Right hindlimb (tissue), 1 donor: Measurements from ENCODE around the gene B4GALT2.

ENCODE experiments used
- DNase-seq: peaks from one replicate; pipeline ENCODE4 v3.0.0-alpha.2; 2018

Gene B4GALT2

DNA sequence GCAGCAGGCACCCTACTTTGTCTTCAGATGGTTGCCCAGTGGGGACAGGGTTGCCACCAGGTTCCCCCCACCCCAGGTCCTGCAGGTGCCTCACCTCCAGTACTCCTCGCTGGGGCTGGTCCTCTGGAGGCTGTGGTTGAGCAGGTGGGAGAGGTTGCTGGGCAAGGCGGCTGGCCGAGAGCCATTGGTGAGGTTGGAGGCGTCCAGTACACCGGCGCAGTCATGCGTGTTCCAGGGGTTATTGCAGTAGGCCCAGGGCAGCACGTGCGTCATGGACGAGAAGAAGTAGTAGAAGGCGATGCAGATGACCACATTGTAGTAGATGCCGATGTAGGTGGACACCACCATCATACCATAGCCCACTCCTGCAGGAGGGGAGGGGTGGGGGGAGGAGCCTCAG lies 29.2 kb downstream of the B4GALT2 start:
- no peak for DNase-seq

DNA sequence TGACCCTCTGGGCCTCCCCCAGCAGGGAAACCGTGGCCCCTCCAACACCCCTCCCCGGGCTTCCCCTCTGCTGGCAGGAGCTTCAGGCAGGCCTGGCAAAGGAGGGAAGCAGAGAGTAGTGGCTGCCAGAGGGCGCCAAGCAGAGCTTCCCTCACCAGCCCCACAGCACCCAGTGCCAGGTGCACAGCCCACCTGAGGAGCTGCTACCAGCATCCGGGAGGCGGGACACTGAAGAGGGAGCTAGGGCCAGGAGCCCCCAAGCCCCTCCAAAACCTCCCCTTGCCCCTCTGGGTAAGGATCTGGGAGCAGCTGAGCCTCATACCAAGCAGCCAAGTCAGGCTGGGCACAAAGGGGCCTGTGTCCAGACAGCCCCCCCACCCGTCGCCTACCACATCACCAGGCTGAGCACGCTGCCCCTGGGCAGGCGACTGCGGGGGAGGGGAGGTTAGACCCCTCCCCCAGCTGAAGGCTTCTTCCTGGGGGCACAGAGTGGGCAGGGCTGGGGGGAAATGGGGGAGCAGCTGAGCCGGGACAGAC lies 32.0 kb downstream of the B4GALT2 start:
- no peak for DNase-seq

DNA sequence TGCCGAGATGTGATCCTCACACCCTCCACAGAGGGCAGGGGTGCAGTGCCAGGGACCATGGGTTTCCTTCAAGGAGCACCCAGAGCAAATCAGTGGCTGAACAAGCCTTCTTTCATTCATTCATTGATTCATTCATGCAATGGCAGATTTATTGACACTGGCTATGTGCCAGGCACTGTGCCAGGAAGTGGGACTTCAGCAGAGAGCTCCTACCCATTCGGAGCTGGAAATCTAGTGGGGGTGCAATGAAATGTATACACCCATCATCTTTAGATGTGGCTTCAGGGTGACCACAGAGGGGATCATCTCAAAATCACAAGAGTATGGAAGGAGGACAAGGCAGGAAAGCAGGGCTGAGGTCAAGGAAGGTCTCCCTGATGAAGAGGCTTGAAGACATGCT lies 33.4 kb downstream of the B4GALT2 start:
- no peak for DNase-seq

DNA sequence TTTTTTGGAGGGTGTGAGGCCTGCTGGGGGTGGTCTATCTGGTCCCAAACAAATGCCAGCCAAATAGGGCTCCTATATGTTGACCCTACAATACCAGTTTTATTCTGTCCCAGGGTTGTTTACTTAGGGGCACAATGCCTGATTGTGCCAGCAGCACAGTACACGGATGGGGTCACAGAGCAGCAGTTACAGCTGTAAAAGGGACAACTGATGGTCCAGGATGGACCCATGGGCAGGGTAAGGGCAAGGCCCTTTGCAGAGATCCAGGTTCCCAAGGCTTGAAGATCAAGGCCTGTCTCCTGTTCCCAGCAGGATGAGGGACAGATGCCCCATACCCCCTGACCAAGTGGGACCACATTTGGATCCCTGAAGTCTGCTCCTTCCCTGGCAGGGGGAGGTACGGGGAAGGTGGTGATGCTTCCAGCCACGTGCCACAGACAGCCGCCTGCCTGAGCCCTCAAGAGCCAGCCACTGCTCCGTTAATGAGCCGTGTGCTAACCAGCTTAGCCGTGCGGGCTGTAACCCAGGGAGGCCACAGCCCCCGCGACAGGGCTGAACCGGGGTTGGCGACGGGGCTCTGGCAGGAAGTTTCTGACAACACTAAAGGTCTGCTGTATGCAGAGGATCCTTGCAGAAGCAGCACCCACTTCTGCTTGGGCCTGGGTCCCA lies 34.1 kb downstream of the B4GALT2 start:
- no peak for DNase-seq

DNA sequence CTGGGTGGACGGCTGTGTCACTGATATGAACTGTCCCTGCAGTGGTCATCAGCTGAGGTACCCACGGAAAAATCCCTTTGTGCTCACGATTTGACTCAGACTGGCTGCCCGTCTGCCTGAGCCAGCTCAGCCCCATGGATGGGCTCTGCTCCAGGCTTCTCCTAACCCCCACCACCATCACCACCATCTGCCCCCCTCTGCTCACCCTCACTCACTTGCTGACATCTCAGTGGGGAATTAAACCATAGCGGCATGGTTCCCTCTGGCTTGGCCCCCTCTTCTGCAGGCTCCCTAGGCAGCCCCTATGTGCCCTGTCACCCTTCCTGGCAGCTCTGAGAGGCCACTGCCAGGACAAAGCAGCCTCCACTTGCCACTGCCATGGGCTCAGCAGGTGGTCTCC lies 34.9 kb downstream of the B4GALT2 start:
- no peak for DNase-seq

DNA sequence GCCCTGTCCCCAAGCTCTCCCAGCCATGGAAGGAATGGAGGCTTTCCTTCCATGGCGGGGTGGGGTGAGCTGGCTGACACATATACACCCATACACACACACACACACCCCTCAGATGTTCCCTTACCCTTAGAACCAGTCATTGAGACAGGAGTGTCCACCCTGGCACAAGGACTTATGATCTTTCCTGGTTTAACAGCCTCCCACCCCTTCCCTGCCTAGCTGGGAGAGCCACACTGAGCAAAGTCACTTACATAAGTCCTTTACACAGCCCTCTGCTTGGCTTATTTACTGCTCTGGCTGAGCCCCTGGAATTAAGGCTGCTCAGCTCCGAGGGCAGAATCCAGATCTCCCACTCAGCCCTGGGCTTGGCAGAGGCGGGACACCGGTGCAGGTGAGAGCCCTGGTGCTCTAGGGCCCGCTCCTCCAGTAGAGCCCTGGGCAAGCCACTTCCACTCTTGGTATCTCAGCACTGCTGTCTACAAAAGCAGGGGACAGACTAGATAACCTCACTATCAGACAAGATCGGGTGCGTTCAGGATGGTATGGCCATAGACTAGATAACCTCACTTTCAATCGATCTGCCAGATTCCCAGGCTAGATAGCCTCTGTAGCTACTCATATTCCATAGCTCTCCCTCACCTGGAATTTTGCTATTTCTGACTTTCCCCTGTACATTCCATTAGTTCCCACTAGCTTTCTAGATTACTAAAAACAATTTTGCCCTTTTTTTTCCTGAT lies 35.5 kb downstream of the B4GALT2 start:
- DNase-seq: no peak

DNA sequence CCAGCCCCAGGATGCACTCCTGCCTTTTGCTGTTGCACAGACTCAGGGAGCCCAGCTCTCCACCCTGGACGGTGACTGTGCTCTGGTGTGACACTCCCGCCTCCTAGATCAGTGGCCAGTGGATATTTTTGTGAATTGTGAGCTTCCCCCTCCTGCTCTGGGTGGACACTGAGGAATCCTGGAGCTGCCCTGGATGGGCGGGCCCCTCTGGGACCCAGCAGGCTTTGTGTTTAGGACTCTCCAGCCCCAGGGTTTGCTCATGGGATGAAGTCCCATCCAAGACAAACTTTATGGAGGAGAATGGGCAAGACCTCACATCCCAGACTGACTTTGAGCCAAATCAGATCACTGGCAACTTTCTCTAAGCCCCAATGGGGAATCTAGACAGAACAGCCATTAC lies 36.2 kb downstream of the B4GALT2 start:
- DNase-seq: no peak

DNA sequence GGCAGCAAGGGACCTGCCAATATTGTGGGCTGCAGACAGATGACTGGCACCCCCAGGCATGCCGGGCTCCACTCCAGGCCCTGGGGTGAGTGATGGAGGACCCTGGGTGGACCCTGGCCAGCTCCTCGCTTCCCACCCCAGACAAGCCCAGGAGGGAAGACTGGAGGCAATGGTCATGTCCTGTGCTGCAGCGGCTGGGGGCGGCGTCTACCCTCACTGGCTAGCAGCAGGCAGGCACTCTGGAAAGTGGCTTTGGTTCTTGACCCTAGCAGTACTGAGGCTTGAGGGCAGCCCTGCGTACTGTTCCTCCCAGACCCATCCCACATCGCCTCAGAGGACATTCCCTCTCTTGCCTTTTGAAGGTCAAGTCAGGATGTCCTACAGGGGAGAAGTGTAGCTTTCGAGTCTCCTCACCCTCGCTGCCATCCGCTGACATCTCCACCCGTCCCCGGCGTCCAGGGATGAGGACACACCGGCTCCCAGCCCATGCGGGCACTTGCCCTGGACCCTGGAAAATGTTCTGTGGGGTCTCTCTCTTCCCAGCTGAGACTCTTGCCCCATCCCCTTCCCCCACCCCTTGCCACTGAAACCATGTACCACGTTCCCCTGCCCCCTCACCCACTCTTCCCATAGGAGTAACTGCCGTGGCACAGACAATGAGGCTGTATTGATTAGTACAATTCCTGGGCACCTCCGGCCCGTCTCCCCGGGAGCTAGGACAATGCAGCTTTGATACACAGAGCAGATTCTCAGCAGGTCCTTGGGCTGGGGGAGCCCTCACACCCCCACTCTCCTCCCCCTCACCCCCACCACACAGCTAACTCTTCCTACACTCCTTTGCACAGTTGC lies 37.3 kb downstream of the B4GALT2 start:
- DNase-seq: no peak

DNA sequence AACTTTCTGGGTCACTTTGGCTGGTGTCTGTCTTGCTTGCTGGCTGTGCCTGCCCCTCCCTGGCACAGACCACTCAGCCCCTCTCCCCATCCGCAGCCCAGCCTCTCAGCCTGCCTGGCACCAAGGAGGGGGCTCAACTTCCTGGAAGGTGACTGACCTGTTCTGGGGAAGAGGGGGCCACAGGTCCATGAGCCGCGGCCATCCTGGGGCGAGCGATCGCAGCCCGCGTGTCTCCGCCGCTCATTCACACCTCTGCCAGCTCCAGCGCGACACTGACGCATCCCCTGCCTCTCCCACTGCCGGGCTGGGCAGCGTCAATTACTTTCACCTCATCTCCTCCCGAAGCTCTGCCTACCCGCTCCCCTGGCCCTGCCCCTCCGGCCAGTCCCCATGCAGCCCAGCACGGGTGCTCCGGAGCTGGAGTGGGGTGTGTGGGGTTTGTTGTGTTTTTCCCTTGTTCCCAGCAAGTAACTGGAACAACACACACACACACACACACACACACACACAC lies 37.9 kb downstream of the B4GALT2 start:
- DNase-seq: no peak

DNA sequence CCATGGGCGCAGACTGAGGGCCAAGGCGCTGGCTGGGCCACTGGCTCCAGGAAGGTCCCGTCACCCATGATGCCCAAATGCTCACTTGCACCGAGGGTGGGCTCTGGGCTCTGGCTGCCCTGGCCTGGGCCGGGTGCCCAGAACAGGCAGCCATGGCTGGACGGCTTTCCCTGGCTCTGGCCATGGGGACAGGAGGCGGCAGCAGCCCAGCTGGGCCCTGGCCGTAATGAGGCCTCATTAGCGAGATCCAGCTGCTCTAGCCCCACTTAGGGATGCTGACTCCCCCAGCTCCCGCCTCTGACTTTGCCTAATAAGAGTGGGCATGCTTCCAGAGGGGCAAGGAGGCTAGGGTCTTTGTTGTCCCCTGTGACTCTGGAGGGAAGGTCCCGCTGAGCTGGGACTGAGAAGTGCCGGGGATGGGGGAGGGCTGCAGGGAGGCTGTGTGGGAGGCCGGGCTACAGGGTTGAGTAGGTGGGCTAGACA lies 40.5 kb downstream of the B4GALT2 start:
- peak; percentile 15 for DNase-seq

DNA sequence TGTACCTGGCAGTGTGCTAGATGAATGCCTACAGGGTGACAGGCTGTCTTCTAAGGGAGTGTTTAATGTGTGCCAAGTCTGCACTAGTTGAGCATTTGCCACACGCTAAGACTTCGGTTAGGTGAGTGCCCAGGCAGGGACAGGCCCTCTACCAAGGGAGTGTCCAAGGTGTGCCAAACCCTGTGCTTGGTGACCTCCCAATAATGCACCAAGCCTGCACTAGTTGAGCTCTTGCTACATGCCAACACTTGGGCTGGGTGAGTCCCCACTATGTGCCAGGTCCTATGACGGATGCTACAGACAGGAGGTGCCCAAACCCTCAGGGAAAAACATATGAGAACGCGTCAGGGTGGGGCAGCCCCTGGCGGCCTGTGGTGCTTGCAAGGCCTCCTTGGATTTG lies 41.5 kb downstream of the B4GALT2 start:
- no peak for DNase-seq

DNA sequence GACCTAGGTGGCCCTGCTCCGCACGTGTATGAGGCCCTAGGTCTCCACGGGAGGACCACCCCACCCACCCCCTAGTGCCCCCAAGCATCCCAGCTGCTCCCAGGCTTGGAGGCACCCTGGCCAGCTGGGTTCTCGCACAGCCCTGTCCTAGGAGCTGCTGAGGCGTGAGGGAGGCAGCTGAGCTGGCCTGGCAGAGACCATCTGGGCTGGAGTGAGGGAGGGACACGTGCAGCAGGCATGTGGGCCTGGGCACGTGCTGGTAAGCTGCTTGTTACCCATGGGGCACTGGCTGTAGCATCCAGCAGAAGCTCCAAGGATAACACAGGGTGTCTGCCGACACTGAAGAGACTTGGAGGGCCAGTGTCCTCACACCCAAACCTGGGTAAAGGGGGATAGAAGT lies 42.1 kb downstream of the B4GALT2 start:
- DNase-seq: no peak

DNA sequence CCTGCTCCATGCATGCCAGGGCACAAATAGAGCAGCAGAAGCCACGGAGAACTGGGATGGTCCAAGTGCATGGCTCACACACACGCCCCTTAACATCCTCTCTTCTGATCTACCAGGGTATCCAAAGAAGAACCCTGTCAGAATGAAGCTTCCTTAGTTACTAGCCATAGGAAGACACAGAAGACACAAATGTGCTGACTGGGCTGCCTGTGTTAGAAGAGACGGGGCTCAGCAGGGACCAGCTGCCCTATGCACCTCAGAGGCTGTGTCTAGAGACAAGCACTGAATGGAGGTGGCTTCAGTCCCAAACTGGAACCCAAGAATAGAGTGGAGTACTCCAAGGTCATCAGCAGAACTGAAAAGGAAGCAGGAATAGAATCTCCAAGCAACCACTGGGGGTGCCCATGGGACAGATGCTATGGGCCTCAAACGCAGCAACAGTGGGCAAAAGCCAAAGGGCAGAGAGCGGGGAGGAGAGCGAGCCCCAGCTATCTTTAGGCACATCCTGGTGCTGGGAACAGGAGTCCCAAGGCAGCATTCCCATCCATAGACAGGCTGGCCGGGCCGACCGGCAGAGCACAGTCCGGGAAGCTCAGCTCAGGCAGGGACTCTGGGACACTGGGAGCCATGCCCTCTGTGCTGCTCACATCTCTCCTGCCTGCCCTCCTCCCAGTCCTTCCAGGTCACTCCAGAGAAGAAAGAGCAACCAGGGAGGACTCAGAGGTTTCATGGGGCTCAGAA lies 42.7 kb downstream of the B4GALT2 start:
- DNase-seq: no peak

DNA sequence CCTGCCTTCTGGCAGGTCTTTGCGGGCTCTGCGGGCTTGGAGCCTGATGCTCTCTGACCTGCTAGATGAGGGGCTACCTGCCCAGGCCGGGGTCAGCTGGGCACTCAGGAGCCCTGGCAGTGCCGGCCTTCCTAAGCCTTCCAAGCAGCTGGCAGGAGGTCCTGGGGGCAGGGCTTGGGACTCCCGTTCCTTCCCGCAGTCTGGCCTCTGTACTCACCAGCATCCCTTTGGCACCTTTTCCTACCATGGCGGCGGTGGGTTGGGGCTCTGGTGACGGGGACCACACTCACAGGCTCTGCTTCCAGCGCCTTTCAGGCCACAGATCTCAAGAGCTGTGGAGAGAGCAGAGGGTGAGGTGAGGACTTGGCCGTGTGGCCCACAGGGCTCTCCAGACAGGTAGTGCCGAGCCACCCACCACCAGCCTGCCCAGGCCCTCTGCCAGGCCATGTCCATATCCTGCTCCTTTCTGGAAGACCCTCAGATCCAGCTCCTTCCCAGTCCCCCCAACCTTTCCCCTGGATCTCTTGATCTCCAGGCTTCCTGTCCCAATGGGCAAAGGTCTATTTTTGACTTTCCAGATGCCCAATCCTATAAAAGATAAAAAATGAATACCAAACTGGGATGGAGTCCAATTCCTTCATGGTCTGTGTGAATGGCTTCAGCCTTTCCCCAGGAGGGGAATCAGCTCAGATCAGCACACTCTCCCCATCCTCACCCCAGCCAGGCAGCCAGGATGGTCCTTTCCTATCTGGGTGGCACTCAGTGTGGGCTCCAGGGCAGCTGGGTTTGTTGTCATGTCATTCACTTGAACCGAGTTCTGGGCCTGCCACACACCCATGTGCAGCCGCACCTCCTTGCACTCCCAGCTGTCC lies 45.3 kb downstream of the B4GALT2 start:
- DNase-seq: no peak

DNA sequence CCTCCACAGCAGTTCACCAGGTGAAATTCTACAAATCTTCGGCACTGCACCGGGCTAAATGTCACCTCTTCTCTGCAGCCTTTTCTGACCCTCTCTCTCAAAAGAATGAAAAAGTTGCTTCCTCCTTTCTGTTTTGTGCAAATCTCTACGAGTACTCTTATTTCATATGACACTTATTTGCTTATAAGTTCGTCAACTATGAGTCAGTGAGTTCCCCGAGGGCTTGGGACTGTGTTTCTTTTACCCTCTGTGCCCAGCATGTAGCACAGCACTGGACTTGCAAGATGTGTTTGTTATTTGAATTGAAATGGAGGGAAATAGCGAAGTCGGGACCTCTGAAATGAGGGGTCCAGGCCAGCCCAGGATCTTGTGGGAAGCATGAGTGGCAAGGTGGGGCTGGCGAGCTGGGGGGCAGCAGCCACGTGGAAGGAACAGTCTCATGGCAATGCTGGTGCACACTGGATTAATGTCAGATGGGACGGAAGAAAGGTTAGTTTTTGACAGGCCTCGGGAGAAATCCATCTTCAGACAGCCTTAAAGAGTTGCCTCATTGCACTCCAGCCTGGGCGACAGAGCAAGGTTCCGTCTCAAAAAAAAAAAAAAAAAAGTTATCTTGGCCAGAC lies 46.0 kb downstream of the B4GALT2 start:
- DNase-seq: no peak

DNA sequence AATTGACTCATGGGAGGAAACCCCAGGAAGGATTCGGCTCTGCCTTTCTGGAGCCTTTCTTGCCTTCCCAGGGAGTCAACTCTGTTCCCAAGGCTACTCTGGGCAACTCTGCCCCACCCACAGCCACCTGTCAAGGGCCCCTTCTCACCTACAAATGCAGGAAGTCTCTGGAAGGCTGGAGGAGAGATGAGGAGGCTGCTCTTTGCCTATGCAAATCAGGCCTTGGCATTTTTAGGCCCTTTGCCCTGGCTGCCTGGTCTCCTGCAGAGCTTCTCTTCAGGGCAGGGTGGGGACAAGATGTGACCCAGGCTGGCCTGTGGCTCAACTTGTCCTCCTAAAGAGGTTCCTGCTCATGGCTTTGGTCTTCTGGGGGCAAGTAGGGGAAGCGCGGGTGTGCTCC lies 46.8 kb downstream of the B4GALT2 start:
- no peak for DNase-seq

DNA sequence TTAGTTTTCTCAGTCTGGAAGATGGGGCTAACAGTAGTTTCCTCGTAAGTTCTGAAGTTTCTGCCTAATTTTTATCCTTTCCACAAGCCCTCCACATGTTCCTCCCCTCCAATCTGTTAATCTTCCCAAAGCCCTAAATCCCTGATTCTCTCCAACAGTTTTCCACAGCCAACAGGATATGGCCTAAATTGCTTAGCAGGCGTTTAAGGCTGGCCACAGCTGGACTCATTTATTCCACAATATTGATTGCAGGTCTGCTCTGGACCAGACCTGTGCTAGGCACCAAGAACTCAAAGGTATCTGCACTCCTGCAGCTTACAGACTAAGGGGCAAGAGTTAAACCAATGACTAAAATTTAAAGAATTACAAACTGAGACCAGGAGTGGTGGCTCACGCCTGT lies 48.3 kb downstream of the B4GALT2 start:
- no peak for DNase-seq

DNA sequence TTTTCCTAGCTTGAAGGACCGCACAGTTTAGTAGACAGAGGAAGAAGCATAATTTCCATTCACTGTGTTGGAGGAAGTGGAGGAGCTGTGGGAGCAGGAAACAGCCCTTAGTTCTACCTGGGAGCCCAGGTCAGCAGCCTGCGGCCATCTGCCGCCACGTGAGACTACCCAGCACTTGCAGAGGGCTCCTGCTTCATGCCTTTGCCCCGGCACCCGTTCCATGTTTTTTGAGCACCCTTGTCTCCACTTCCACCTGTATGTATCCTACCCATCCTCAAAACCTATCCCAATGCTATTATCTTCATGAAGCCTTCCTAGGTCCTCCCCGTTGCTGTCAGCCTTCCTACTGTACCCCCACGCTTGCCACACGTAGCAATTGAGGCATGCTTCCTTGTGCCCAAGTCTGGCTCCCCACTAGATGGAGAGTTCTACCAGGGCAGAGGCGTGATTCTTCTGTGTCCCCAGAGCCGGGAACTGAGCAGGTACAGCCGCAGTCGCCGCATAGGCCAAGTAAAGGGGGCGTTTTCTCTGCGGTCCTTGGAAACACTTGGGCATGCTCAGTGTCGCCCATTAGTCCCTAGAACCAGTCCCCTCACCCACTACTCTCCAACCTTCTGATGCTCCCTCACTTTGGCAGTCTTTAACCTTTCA lies 50.4 kb downstream of the B4GALT2 start:
- no peak for DNase-seq

DNA sequence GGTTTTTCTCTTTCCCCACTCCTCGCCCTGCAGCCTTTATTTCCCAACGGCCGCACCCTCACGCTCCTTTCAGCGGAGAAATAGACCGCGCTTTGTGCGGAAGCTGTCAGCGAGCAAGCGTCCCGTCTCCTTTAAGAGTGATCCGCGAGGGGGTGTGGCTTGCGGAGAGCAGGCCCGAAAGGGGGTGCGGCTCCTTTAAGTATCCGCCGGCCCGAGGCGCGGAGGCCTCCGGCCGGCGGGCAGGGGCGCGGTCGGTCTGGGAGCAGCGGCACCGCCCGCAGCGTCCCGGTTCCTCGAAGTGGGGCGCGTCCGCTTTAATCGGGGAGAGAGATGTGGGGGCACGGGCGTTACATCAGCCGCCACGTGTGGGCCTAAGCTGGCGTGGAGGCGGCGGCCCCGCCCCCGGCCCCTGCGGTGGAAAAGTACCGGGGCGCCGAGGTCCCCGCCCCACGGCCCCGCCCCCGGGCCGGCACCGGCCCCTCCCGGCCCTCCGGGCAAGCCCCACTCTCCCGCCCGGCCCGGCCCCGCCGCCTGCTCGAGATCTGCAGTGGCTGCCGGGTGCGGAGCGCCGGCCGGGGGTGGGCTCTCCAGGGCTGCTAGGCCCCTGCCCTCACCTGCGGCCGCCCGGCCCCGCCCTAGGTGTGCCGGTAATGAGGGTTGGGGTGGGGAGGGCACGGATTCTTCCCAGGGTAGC lies 51.0 kb downstream of the B4GALT2 start:
- peak; percentile 91 for DNase-seq
